HG03280 (cell line): ENCODE results near the gene TGFB1.
"Not testable (repeated sequence)": the region's sequence is repeated elsewhere in the genome, so short reads cannot be mapped to it uniquely, and the experiment has no call there.

Experiments used
- ATAC-seq: cut with Tn5 transposase; IDR thresholded peaks from one replicate; pipeline ENCODE4 v1.9.1; 2021; ENCODE audit warnings: mild to moderate bottlenecking, moderate library complexity; ENCODE audit not compliant: unreplicated experiment

Gene TGFB1

DNA sequence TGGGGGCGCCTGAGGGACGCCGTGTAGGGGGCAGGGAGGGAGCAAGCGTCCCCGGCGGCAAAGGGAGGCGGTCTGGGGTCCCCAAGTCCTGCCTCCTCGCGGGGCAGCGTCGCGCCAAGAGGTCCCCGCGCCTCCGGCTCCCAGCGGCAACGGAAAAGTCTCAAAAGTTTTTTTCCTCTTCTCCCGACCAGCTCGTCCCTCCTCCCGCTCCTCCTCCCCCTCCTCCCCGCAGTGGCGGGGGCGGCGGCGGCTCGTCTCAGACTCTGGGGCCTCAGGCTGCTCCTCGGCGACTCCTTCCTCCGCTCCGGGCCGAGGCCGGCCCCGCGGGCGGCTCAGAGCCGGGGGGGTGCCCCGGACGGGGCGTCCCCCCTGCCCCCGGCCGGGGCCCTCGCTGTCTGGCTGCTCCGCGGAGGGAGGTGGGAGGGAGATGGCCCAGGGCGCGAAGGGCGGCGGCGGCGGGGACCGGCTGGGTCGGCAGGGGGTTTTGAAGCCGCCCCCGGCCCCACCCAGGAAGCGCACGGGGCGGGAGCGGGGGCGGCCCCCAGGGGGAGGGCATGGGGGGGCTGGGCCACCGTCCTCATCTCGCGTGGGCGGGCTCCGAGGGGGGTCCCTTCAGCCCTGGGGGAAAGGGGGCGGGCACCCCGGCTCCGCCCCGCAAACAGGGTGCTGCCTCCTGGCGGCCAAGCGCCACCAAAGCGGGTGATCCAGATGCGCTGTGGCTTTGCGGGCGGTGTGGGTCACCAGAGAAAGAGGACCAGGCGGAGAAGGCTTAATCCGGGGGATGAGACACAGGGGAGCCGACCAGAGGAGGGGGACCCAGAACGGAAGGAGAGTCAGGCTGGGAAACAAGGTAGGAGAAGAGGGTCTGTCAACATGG, at the start of gene TGFB1:
TSS of gene TGFB1 (minus strand) at position 457 of the 877 bp plus-strand sequence. CDS start 878 bp downstream, outside the sequence.
- ATAC-seq, result peak; percentile 40

DNA sequence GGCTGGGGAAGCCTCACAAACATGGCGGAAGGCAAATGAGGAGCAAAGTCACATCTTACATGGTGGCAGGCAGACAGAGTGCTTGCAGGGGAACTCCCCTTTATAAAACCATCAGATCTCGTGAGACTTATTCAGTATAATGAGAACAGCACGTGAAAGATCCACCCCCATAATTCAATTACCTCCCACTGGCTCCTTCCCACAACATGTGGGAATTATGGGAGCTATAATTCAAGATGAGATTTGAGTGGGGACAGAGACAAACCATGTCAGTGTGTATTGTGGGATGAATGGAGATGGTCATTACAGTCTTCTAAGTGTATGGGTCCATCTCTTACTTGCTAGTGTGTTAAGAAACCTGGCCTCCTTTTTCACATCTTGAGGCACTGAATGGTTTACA, 48.3 kb upstream of the TGFB1 start:
- no peak for ATAC-seq

DNA sequence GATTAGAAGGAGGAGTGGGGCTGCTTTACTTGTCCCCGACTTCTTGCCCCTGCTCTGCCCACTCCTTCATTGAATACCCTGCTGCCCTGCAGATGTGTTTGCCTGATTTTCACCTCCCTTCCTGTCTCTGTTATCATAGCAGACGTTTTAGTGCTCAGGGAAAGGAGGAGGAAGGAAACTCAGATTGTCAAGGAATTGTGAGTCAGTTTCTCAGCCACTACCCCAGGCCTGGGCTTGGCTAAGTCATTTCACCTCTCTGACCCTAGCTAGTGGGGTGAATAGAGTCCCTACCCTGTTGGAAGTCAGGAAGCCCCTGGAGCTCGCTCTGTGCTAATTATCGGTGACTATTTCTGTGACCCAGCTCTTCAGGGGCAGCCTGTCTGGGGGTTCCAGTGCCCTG, 47.8 kb upstream of the TGFB1 start:
- ATAC-seq, result no peak

DNA sequence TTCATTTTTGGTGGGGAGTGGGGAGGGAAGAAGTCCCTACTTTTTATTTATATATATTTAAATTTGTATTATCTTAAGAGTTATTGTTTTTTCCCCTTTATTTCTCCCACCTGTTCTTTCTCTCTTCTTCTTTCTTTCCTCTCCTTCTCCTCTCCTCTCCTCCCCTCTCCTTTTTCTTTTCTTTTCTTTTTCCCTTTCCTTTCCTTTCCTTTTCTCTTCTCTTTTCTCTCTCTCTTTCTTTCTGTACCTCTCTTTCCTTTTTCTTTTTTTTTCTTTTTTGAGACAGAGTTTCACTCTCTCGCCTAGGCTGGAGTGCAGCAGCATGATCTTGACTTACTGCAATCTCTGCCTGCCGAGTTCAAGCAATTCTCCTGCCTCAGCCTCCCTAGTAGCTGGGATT, 45.8 kb upstream of the TGFB1 start:
- no peak for ATAC-seq

DNA sequence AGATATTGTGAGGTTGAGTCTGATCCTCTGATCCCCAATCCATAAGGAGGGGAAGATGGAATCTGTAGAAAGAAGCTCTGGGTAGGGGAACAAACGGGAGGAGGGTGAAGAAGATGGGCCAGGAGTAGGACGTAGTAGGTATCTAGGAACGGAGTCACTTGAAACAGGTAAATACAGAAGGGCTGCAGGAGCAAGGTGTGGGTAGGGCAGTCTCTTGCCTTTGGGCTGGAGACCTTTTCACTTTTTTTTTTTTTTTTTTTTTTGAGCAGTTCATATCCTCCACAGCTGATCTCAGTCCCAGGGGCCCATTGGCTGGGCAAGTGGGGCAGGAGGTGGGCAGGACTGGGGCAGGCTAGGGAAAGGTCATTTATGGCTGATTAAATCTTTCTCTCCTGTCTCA, 45.4 kb upstream of the TGFB1 start:
- ATAC-seq, result no peak

DNA sequence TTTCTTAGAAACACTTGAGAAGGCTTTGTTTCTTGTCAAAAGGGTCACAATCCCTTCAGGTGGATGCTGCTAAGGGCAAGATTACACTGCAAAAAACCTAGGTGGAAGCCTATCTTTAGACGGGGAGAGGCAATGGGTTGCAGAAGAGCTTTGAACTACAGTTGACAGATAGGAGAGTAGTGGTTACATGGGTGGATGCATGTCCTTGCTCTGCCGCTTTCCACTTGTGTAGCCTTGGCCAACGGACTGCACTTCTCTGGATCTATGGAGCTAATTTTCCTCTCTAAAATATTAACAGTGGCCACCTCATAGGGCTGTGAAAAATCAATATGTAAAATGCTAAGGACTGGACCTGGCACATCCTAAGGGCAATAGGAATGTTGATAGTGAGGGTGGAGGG, 44.9 kb upstream of the TGFB1 start:
- ATAC-seq, result no peak

DNA sequence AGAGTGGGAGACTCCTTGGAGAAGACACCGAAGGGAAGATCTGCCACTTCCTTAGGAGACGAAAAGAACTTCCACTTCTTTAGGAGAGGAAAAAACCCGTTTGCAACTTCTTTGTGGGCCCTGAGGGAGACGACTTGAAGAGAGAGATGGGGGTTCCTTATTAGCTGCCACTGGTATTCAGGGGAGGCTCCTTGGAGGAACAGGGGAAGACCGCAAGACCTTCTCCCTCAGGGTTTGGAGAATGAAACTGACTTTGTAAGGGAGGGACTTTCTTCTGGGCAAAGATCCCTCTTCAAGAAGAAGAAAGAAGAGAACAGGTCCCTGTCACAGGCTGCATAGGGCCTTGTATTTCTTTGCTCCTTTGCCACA, 44.3 kb upstream of the TGFB1 start:
- ATAC-seq, result no peak

DNA sequence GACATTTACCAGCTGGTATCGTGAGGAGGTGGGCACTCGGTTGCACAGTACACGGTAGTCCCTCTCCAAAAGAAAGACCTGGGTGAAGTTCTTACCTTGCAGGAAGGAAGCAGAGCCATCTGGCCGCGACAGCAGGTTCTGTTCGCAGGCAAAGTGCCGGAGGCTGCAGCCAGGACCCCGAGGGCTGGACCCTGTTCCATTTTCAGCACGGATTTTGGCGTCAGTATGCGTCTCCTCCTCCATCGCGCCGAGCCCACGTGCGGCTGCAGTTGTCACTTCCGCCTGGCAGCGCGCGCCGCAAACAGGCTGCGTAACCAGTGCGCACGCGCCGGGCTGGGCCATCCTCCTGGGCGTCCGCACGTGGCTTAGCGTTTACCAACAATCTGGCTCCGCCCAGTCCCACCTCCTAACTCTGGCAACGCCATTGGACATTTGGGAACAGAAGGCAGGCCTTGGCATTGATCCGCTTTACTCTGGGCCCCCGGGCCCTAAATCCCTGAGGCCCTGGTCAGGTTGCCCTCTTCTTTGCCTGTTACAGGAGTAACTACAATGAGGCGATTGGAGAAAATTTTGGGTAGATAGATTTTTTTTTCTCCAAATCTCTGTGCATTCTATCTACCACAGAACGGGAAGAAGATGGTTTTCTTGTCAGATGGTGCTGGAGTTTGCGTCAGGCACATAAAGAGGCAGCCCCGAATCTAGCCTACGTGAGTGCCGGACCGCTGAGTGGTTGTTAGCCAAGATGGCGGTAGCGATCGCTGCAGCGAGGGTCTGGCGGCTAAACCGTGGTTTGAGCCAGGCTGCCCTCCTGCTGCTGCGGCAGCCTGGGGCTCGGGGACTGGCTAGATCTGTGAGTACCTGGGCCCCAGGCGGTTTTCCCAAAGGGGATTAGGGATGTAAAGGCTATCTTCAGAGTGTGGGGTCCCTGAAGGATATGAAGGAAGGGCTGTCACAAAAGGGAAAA, 43.6 kb upstream of the TGFB1 start, which contains the start of the genes BCKDHA and EXOSC5:
TSS of gene BCKDHA (plus strand) at position 733 of the 964 bp plus-strand sequence. CDS start at position 743, 10 bp downstream.
TSS of gene EXOSC5 (minus strand) at position 274 of the 964 bp plus-strand sequence. CDS start at position 243, 31 bp downstream.
- ATAC-seq, result peak; percentile 95

DNA sequence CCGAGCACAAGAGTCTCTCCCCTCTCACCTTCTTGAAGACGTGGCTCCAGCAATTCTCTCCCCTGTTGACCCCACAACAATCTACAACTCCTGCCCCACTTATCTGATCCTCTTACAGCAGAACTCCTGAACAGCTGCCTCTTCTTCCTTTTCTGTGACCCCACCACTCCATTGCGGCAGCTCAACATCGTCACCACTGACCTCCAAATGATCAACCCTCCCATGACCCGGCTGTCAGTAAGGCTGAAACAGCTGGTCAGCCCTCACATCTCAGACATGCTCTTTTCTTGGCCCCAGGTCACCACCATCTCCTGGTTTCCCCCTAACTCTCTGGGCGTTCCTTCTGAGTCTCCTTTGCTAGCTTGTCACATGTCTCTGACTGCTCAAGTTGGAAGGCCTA, 41.6 kb upstream of the TGFB1 start:
- ATAC-seq, result no peak

DNA sequence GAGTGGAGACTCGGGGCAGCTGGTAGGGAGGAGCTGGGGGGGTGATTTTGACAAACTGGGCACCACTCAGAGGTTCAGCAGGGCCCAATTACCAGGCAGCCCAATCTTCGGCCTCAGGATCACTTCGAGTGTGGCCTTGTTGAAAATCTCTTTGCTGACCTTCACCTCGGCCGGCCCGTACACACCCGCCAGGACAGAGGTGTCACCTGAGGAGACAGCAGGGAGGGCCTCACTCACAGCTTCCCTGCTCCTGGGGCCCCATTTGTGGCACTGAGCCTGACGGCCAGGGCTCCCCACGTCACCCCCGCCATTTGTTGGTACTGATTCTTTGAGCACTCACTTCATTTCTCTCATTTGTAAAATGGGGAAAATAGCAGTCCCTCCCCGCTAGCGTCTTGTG, 39.1 kb upstream of the TGFB1 start:
- ATAC-seq, result no peak

DNA sequence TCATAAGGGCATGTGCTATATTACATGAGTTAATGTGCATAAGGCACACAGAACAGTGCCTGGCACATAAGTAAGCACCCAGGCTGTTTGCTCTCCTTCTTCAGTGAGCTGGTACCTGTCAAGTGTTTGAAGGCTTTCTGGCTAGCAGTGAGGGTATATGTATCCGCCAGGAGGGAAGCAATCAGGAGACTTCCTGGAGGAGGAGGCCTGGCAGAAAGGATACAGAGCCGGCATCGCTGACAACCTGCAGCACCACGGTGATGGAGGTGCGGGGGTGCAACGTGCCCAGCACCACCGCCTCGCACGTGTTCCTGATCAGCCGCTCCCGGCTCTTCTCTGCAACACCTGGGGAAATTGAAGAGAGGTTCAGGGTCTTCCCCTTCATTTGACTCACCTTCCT, 37.9 kb upstream of the TGFB1 start:
- ATAC-seq, result no peak

DNA sequence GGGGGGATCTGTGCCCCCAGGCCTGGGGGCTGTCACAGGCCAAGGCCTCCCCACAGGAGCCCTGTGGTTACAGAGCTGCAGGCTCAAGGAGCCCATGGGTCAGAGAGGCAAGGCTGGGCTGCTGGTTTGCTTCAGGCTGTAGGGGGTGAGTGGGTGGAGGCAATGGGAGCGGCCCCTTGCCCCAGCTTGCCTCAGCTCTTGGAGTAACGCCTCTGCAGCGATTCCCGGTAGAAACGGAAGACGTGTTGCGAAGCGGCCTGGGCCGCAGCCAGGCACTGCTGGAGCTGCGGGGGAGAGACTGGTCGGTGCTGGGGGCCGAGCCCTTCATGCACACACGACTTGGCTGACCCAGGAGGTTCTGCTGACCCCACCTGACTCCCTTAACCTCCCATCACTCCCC, 32.7 kb upstream of the TGFB1 start:
- ATAC-seq, result no peak

DNA sequence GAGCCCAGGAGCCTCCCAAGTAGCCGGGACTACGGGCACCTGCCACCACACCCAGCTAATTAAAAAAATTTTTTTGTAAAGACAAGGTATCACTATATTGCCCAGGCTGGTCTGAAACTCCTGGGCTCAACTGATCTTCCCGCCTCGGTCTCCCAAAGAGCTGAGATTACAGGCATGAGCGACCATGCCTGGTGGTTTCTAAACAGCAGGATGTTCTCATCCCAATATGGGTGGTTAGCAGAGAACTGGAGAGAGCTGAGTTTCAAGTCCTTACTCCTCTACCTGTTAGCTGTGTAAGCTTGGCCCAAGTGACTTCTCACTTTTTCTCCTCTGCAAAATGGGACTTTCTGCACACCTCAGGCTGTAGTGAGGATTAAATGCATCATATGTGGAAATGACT, 30.6 kb upstream of the TGFB1 start:
- no peak for ATAC-seq

DNA sequence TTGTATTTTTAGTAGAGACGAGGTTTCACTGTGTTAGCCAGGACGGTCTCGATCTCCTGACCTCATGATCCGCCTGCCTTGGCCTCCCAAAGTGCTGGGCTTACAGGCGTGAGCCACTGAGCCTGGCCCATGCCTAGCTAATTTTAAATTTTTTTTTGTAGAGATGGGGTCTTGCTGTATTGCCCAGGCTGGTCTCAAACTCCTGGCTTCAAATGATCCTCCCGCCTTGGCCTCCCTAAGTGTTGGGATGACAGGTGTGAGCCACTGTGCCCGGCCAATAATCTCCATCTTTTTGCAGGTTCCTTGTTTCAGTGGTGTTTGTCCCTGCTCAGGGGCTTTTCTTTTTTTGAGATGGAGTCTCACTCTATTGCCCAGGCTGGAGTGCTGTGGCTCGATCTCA, 27.8 kb upstream of the TGFB1 start:
- ATAC-seq, result not testable (repeated sequence)

DNA sequence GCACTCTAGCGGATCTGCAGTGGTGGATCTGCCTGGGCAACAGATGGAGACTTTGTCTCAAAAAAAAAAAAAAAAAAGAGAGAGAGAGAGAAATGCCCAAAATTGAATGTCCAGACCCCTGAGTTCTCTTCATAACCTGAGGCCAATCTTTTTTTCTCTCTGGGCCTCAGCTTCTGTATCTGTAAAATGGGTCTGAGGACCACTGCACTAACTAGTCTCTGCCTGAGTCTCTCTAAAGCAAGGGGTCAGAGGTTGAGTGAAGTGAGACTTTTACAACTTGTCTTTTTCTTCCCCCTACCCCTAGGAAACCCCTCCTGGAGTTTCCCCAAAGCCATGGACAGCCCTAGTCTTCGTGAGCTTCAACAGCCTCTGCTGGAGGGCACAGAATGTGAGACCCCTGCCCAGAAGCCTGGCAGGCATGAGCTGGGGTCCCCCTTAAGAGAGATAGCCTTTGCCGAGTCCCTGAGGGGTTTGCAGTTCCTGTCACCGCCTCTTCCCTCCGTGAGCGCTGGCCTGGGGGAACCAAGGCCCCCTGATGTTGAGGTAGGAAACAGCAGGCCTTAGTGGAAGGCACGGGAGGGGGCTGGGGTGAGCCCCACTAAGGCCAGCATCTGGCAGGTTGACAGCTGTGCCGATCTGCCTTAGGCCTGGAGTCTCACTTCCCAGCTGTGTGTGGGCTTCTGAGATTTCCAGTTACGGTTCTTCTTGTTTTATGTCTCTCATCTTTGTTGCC, 24.4 kb upstream of the TGFB1 start:
- ATAC-seq, result no peak

DNA sequence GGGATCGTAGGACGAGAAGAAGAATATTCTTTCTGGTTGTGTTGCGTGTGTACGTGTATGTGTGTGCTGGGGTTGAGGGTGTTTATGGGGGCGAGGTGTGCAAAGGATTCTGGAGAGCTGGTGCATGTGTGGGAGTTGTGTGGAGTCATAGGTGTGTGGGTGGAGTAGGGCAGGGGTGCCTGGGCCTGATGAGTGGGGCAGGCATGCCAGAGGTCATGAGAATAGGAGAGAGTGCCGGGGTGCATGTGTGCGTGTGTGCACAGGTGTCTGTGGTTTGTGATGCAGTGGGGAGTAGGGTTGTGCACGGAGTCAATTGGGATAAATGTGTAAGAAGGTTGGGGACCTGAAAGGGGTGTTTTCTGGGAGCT, 23.3 kb upstream of the TGFB1 start:
- no peak for ATAC-seq

DNA sequence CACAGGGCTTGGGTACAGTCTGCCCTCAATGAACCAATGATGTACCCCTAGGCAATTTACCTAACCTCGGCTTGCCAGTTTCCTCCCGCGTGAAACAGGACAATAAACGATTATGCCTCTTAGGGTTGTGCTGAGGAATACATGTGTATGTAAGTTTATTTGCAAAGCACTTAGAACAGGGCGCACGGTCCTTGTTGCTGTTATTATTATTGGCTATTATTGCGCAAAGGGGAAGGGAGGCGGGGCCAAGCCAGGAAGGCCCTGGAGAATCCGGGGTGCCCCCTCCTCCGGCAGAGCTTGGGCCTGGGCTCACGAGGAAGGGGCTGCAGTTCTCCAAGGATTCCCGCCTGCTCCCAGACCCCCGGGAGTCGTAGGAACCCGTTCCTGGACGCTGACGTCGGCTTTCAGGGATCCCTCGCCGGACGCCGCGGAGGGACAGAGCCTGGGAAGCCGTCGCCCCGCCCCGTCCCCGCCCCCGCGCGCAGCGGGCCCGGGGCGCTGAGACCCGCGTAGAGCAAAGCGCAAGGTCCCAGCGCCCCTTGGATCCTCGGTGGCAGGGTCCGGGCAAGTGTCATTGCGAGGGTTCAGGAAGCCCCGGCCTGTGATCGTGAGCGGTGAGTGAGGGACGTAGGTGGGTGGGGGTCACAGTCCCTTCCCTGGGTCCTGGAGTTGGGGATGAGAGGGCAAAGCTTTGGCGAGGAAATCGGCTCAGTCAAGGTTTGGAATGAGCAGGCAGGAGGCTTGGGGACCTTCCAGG, 22.7 kb upstream of the TGFB1 start, which contains the start of gene TMEM91:
TSS of gene TMEM91 (plus strand) at position 293 of the 757 bp plus-strand sequence. CDS start 1,777 bp downstream, outside the sequence.
- no peak for ATAC-seq

DNA sequence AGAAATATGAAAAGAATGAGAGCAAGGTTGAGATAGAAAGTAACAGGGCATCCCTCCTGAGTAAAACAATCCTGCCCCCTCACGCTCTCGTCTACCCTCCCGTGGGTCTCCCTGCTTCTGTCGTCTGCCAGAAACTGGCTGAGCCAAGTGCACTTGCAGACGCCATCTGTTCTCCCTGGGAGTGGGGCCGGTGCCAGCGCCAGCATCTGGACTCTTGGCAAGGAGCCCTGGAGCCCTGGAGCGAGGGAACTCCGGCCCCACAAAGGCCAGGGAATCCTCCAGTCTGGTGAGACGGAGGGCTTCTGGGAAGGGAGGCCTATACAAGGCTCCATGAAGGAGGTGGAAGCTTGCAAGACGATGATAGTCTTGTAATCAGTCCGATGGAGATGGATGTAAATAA, 20.3 kb upstream of the TGFB1 start:
- no peak for ATAC-seq

DNA sequence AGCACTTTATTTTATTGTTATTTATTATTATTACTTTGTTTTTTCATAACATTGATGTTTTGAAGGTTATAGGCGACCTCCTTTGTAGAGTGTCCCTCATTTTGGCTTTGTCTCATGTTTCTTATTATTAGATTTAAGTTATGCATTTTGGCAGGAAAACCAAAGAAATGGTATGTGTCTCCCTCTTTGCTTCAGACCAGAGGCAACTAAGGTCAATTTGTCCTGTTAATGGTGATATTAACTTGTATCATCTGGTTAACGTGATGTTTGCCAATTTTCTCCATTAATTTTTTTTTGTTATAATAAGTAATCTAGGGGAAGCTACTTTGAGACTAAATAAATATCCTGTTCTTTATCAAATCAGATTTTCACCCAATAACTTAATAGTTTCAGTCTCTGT, 18.8 kb upstream of the TGFB1 start:
- no peak for ATAC-seq

DNA sequence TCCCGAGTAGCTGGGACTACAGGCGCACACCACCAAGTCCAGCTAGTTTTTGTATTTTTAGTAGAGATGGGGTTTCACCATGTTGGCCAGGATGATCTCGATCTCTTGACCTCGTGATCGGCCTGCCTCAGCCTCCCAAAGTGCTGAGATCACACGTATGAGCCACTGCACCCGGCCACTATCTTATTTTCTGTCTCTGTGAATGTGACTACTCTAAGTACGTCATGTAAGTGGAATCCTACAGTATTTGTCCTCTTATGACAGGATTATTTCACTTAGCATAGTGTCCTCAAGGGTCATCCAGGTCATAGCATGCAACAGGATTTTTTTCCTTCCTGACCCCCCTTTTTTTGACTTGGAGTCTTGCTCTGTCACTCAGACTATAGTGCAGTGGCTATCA, 17.8 kb upstream of the TGFB1 start:
- ATAC-seq, result no peak
